Vagina (tissue), 2 donors: ENCODE results near the gene C9orf43. TPM values are rescaled to one million over a fixed set of nuclear protein-coding genes. Genes with fewer than 3 reads are reported as not detected.
"Not testable (repeated sequence)": the region's sequence is repeated elsewhere in the genome, so short reads cannot be mapped to it uniquely, and the experiment has no call there.

ENCODE experiments used
- DNase-seq, 2 donors: peaks; one replicate each; pipeline ENCODE4 v3.0.0-alpha.2; 2017; ENCODE audit errors: extremely low spot score in 2 of 2
- H3K27ac ChIP-seq: fragments of 200-600 bp; sonication (generic); one replicate; pipeline ENCODE4 v1.5.1; 2019
- H3K27me3 ChIP-seq: fragments of 200-600 bp; sonication (generic); one replicate; pipeline ENCODE4 v1.5.1; 2019
- H3K36me3 ChIP-seq, 2 donors: fragments of 200-600 bp; sonication (generic); one replicate each; pipeline ENCODE4 v1.5.1; 2017 to 2019
- H3K4me1 ChIP-seq: fragments of 200-600 bp; sonication (generic); one replicate; pipeline ENCODE4 v1.5.1; 2019
- H3K4me3 ChIP-seq, 2 donors: fragments of 200-600 bp; sonication (generic); 1 replicate in 1 of 2; 2 replicates in 1 of 2; pipeline ENCODE4 v1.5.1; 2016 to 2019
- H3K9me3 ChIP-seq: fragments of 200-600 bp; sonication (generic); one replicate; pipeline ENCODE4 v1.5.1; 2019
- CTCF ChIP-seq, 3 experiments: fragments of 450-650 bp in 2 of 3; fragments of 200-600 bp in 1 of 3; sonication (generic) in 1 of 3; IDR thresholded peaks; one replicate each; pipeline ENCODE4 v1.5.1; 2017 to 2019; ENCODE audit warnings: antibody characterized with exemption in 3 of 3, mild to moderate bottlenecking in 2 of 3, moderate library complexity in 2 of 3
- POLR2A ChIP-seq, 2 donors: fragments of 450-650 bp; IDR thresholded peaks; one replicate each; pipeline ENCODE4 v1.6.1; 2017; ENCODE audit warnings: antibody characterized with exemption in 2 of 2, mild to moderate bottlenecking in 2 of 2, moderate library complexity in 2 of 2
- POLR2AphosphoS5 ChIP-seq, 2 donors: sonication (generic); formaldehyde crosslinking; IDR thresholded peaks; one replicate each; pipeline ENCODE4 v1.9.0; 2017; ENCODE audit warnings: antibody characterized with exemption in 2 of 2, mild to moderate bottlenecking in 2 of 2, low read depth in 1 of 2; ENCODE audit not compliant: insufficient read depth in 1 of 2
- intact Hi-C: fragments of 100-400 bp; cut with DNase I; formaldehyde crosslinking; loops from one replicate; pipeline ENCODE4 v1.15.1; 2023
- total RNA-seq: library from RNA; depleted of rRNA; stranded (reverse); fragments of >200 nt; gene quantifications from one replicate; pipeline ENCODE4 v1.2.3, GENCODE V29; 2016

C9orf43 gene
- total RNA-seq, 1 donor from 2014 or later: not detected

- intact Hi-C loops, H3K4me3 ChIP-seq, H3K36me3 ChIP-seq, H3K27me3 ChIP-seq, DNase-seq, H3K9me3 ChIP-seq: not testable (repeated sequence)
- peaks cover 17% of the 10 kb centered on the region for H3K4me1 ChIP-seq
- peak in 2 of 3 experiments; percentile 63 to 71 for TF ChIP-seq CTCF (IDR thresholded peaks at IDR 0.05)
- peak overlapping the region; percentile 32 for H3K27ac ChIP-seq
Measured at GRCh38 chr9:113406873-113407511, 3.6 kb upstream of the C9orf43 start.

- Histone ChIP-seq H3K4me1 (peaks cover 16% of the 10 kb centered on the region), H3K27ac (peak overlapping the region; percentile 97), H3K27me3 (no peaks in the 10 kb centered on the region), H3K36me3 (peaks cover 0 to 5% of the 10 kb centered on the region in 2 donors), H3K4me3 (peak overlapping the region; percentile 66 to 85), H3K9me3 (no peaks in the 10 kb centered on the region)
- intact Hi-C loops: no loop called here
- DNase-seq: no peak
- TF ChIP-seq CTCF (IDR thresholded peaks at IDR 0.05) (no peak), POLR2AphosphoS5 (IDR thresholded peaks at IDR 0.05; ENCODE audit: insufficient read depth in 1 of 2, low read depth in 1 of 2) (no peak), POLR2A (IDR thresholded peaks at IDR 0.05) (no peak)
Measured at GRCh38 chr9:113409481-113409880, 1.1 kb upstream of the C9orf43 start.

GRCh38 chr9:113409883-113410206, 702 bp upstream of the C9orf43 start:
- intact Hi-C loops: no loop called here

GRCh38 chr9:113416149-113416721, 5.7 kb downstream of the C9orf43 start:
- no peak for DNase-seq
- Histone ChIP-seq H3K36me3 (no peaks in the 10 kb centered on the region), H3K27me3 (no peaks in the 10 kb centered on the region), H3K27ac (no peak overlapping the region), H3K4me3 (no peak overlapping the region), H3K9me3 (no peaks in the 10 kb centered on the region), H3K4me1 (no peaks in the 10 kb centered on the region)
- intact Hi-C loops: no loop called here
- TF ChIP-seq POLR2AphosphoS5 (IDR thresholded peaks at IDR 0.05; ENCODE audit: insufficient read depth in 1 of 2, low read depth in 1 of 2) (no peak), CTCF (IDR thresholded peaks at IDR 0.05) (no peak), POLR2A (IDR thresholded peaks at IDR 0.05) (no peak)

More at GRCh38 chr9:113409883-113410206, 702 bp upstream of the C9orf43 start:
- no peaks in the 10 kb centered on the region for H3K9me3 ChIP-seq
- H3K27ac ChIP-seq: peak overlapping the region; percentile 97
- H3K4me3 ChIP-seq: peak overlapping the region; percentile 66 to 85
- no peaks in the 10 kb centered on the region for H3K27me3 ChIP-seq
- peaks cover 16% of the 10 kb centered on the region for H3K4me1 ChIP-seq
- no peak for TF ChIP-seq POLR2AphosphoS5 (IDR thresholded peaks at IDR 0.05; ENCODE audit: insufficient read depth in 1 of 2, low read depth in 1 of 2)
- no peak for TF ChIP-seq CTCF (IDR thresholded peaks at IDR 0.05)
- TF ChIP-seq POLR2A (IDR thresholded peaks at IDR 0.05): no peak
- H3K36me3 ChIP-seq: peaks cover 0 to 5% of the 10 kb centered on the region in 2 donors
- peak in 1 of 2 donors; percentile 93 for DNase-seq

GRCh38 chr9:113417370-113417769, 6.8 kb downstream of the C9orf43 start:
- no peak for DNase-seq
- Histone ChIP-seq H3K4me1 (no peaks in the 10 kb centered on the region), H3K27me3 (no peaks in the 10 kb centered on the region), H3K9me3 (no peaks in the 10 kb centered on the region), H3K36me3 (no peaks in the 10 kb centered on the region), H3K4me3 (no peak overlapping the region), H3K27ac (no peak overlapping the region)
- intact Hi-C loops: no loop called here
- no peak for TF ChIP-seq CTCF (IDR thresholded peaks at IDR 0.05)
- no peak for TF ChIP-seq POLR2AphosphoS5 (IDR thresholded peaks at IDR 0.05; ENCODE audit: insufficient read depth in 1 of 2, low read depth in 1 of 2)
- TF ChIP-seq POLR2A (IDR thresholded peaks at IDR 0.05): no peak
